Vagina (tissue), 2 donors: ENCODE data around the gene RRAS. TPM values are rescaled to one million over a fixed set of nuclear protein-coding genes. Genes with fewer than 3 reads are reported as not detected.

ENCODE experiments used
- DNase-seq, 2 donors: peaks; one replicate each; pipeline ENCODE4 v3.0.0-alpha.2; 2017; ENCODE audit errors: extremely low spot score in 2 of 2
- H3K27ac ChIP-seq: fragments of 200-600 bp; sonication (generic); one replicate; pipeline ENCODE4 v1.5.1; 2019
- H3K27me3 ChIP-seq: fragments of 200-600 bp; sonication (generic); one replicate; pipeline ENCODE4 v1.5.1; 2019
- H3K36me3 ChIP-seq, 2 donors: fragments of 200-600 bp; sonication (generic); one replicate each; pipeline ENCODE4 v1.5.1; 2017 to 2019
- H3K4me1 ChIP-seq: fragments of 200-600 bp; sonication (generic); one replicate; pipeline ENCODE4 v1.5.1; 2019
- H3K4me3 ChIP-seq, 2 donors: fragments of 200-600 bp; sonication (generic); 1 replicate in 1 of 2; 2 replicates in 1 of 2; pipeline ENCODE4 v1.5.1; 2016 to 2019
- H3K9me3 ChIP-seq: fragments of 200-600 bp; sonication (generic); one replicate; pipeline ENCODE4 v1.5.1; 2019
- CTCF ChIP-seq, 3 experiments: fragments of 450-650 bp in 2 of 3; fragments of 200-600 bp in 1 of 3; sonication (generic) in 1 of 3; IDR thresholded peaks; one replicate each; pipeline ENCODE4 v1.5.1; 2017 to 2019; ENCODE audit warnings: antibody characterized with exemption in 3 of 3, mild to moderate bottlenecking in 2 of 3, moderate library complexity in 2 of 3
- POLR2A ChIP-seq, 2 donors: fragments of 450-650 bp; IDR thresholded peaks; one replicate each; pipeline ENCODE4 v1.6.1; 2017; ENCODE audit warnings: antibody characterized with exemption in 2 of 2, mild to moderate bottlenecking in 2 of 2, moderate library complexity in 2 of 2
- POLR2AphosphoS5 ChIP-seq, 2 donors: sonication (generic); formaldehyde crosslinking; IDR thresholded peaks; one replicate each; pipeline ENCODE4 v1.9.0; 2017; ENCODE audit warnings: antibody characterized with exemption in 2 of 2, mild to moderate bottlenecking in 2 of 2, low read depth in 1 of 2; ENCODE audit not compliant: insufficient read depth in 1 of 2
- intact Hi-C: fragments of 100-400 bp; cut with DNase I; formaldehyde crosslinking; loops from one replicate; pipeline ENCODE4 v1.15.1; 2023
- total RNA-seq: library from RNA; depleted of rRNA; stranded (reverse); fragments of >200 nt; gene quantifications from one replicate; pipeline ENCODE4 v1.2.3, GENCODE V29; 2016

The RRAS gene
- total RNA-seq, 1 donor from 2014 or later = 112 TPM

DNA sequence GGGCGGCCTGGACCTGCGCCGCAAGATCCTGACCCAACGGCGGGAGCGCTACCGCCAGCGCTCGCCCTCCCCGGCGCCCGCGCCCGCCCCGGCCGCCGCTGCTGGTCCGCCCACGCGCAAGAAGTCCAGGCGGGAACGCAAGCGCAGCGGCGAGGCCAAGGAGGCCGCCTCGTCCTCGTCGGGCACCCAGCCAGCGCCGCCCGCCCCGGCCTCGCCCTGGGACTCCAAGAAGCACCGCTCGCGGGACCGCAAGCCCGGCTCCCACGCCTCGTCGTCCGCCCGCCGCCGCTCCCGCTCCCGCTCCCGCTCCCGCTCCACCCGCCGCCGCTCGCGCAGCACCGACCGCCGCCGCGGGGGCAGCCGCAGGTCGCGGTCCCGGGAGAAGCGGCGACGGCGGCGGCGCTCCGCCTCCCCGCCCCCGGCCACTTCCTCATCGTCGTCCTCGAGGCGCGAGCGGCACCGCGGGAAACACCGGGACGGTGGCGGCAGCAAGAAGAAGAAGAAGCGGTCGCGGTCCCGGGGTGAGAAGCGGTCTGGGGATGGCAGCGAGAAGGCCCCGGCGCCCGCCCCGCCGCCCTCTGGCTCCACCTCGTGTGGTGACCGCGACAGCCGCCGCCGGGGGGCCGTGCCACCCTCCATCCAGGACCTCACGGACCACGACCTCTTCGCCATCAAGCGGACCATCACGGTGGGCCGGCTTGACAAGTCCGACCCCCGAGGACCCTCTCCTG lies 12.0 kb upstream of the RRAS start:
- no peaks in the 10 kb centered on the region for H3K9me3 ChIP-seq
- H3K27ac ChIP-seq = no peak overlapping the region
- no peak for DNase-seq
- intact Hi-C loops = no loop called here
- TF ChIP-seq POLR2AphosphoS5 (IDR thresholded peaks at IDR 0.05; ENCODE audit: insufficient read depth in 1 of 2, low read depth in 1 of 2) (no peak), CTCF (IDR thresholded peaks at IDR 0.05) (no peak)
- no peaks in the 10 kb centered on the region for H3K4me1 ChIP-seq
- no peaks in the 10 kb centered on the region for H3K27me3 ChIP-seq
- H3K4me3 ChIP-seq = no peak overlapping the region
- H3K36me3 ChIP-seq = peaks cover 4 to 80% of the 10 kb centered on the region in 2 donors

- no peaks in the 10 kb centered on the region for H3K4me1 ChIP-seq
- H3K4me3 ChIP-seq = no peak overlapping the region
- intact Hi-C loops = no loop called here
- peaks cover 4 to 80% of the 10 kb centered on the region in 2 donors for H3K36me3 ChIP-seq
- DNase-seq = no peak
- no peak overlapping the region for H3K27ac ChIP-seq
- TF ChIP-seq CTCF (IDR thresholded peaks at IDR 0.05) (no peak), POLR2A (IDR thresholded peaks at IDR 0.05) (no peak), POLR2AphosphoS5 (IDR thresholded peaks at IDR 0.05; ENCODE audit: insufficient read depth in 1 of 2, low read depth in 1 of 2) (no peak)
- H3K27me3 ChIP-seq = no peaks in the 10 kb centered on the region
- H3K9me3 ChIP-seq = no peaks in the 10 kb centered on the region
These were observed 11.3 kb upstream of the RRAS start for GRCh38 chr19:49651029-49651819.

DNA sequence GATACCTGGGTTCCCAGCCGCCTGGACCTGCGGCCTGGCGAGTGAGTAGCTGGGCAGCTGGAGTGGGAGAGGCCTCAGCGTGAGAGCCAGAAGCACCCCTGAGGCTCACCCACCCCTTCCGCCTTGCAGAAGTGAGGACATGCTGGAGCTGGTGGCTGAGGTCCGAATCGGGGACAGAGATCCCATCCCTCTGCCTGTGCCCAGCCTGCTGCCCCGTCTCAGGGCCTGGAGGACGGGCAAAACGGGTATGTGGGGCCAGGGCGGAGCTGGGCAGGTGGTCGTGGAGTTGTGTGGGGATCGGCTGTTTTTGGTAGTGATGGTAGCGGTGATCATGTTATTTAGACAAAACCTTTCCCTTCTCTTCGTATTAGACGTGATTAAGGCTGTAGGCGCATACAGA lies 6.6 kb upstream of the RRAS start:
- H3K4me1 ChIP-seq = peaks cover 34% of the 10 kb centered on the region
- intact Hi-C loops = no loop called here

DNA sequence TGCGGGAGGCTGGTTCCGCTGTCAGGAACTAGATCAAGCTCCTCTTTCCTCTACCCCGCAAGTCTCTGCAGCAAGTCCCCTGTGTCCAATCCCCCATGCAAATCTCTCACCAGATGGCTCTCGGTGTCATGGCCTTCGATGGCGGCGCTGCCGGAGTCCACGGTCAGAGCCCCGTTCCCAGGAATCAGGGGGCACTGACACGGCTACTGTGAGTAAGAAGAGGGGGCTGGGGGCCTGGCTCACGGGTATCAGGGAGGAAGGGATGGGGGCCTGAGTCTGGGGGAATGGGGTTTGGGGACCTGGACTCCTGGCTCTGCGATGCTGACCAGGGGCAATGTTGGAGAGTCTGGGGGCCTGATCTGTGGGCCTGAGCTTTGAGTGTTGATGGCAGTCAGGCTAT lies 6.1 kb upstream of the RRAS start:
- DNase-seq = no peak
- H3K27ac ChIP-seq = no peak overlapping the region
- H3K27me3 ChIP-seq = no peaks in the 10 kb centered on the region
- H3K36me3 ChIP-seq = peaks cover 0 to 34% of the 10 kb centered on the region in 2 donors
- intact Hi-C loops = no loop called here
- TF ChIP-seq POLR2AphosphoS5 (IDR thresholded peaks at IDR 0.05; ENCODE audit: insufficient read depth in 1 of 2, low read depth in 1 of 2) = no peak
- TF ChIP-seq POLR2A (IDR thresholded peaks at IDR 0.05) = no peak
- TF ChIP-seq CTCF (IDR thresholded peaks at IDR 0.05) = no peak
- no peak overlapping the region for H3K4me3 ChIP-seq
- peaks cover 38% of the 10 kb centered on the region for H3K4me1 ChIP-seq
- H3K9me3 ChIP-seq = no peaks in the 10 kb centered on the region

More for the DNA sequence above, 6.6 kb upstream of the RRAS start:
- DNase-seq = no peak
- no peak for TF ChIP-seq POLR2AphosphoS5 (IDR thresholded peaks at IDR 0.05; ENCODE audit: insufficient read depth in 1 of 2, low read depth in 1 of 2)
- TF ChIP-seq POLR2A (IDR thresholded peaks at IDR 0.05) = no peak
- TF ChIP-seq CTCF (IDR thresholded peaks at IDR 0.05) = no peak
- Histone ChIP-seq H3K27me3 (no peaks in the 10 kb centered on the region), H3K9me3 (no peaks in the 10 kb centered on the region), H3K4me3 (no peak overlapping the region), H3K27ac (no peak overlapping the region), H3K36me3 (peaks cover 0 to 40% of the 10 kb centered on the region in 2 donors)

DNA sequence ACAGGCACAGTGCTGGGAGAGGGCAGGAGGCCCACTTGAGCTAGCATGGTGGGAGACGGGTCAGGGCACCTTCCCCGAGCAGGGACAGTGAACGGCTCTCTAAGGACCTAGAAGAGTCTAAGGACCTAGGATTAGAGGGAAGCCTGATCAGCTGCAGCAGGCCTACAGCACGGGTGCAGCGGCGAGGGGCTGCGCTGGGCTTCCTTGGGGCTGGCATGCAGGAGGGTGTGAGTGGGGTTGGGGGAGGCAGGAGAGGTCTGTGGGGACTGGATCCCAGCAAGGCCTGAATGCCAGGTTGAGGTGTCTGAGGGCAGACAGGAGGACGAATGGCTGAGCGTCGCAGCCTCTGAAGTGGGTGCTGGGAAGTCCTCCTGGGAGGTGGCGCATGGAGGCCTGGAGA lies 5.6 kb upstream of the RRAS start:
- DNase-seq = no peak
- Histone ChIP-seq H3K4me3 (no peak overlapping the region), H3K9me3 (no peaks in the 10 kb centered on the region), H3K27me3 (no peaks in the 10 kb centered on the region), H3K27ac (no peak overlapping the region), H3K4me1 (peaks cover 41% of the 10 kb centered on the region), H3K36me3 (peaks cover 0 to 32% of the 10 kb centered on the region in 2 donors)
- intact Hi-C loops = no loop called here
- no peak for TF ChIP-seq CTCF (IDR thresholded peaks at IDR 0.05)
- no peak for TF ChIP-seq POLR2A (IDR thresholded peaks at IDR 0.05)
- TF ChIP-seq POLR2AphosphoS5 (IDR thresholded peaks at IDR 0.05; ENCODE audit: insufficient read depth in 1 of 2, low read depth in 1 of 2) = no peak
